DMS53 treated with DMSO at 0.1 percent for 48 hours (cell line): ENCODE measurements around the gene NSG1.
"Not testable (repeated sequence)": the region's sequence is repeated elsewhere in the genome, so short reads cannot be mapped to it uniquely, and the experiment has no call there.

Experiments
- DNase-seq: peaks from one replicate; lab custom pipeline; 2025; ENCODE audit not compliant: unreplicated experiment; lab: John Stamatoyannopoulos, UW

Gene NSG1

GRCh38 chr4:4465238-4465637 lies 78.3 kb downstream of the NSG1 start:
- not testable (repeated sequence) for DNase-seq
